Measurements from ENCODE around the gene ENTREP1.

Gene ENTREP1

DNA sequence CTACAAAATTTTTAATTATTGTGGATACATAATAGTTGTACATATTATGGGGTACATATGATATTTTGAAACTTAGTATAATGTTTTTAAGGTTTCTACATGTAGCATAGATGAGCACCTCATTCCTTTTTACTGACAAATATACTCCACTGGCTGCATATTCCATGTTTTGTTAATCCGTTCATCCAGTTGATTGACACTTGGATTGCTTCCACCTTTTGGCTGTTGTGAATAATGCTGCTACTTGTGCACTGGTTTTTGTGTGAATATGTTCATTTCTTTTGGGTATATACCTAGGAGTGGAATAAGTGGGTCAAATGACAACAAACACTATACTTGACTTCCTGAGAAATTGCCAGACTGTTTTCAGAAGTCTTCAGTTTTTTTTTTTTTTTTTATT lies 2.8 kb upstream of the ENTREP1 start:
- 88% methylated on average over 1 of the region's 1 CpG for WGBS
- no peak overlapping the region for H2BK120ac ChIP-seq (ENCODE audit: low read depth, low read length)
- H2BK15ac ChIP-seq (ENCODE audit: low read depth, poor library complexity, severe bottlenecking) = no peak overlapping the region
- no peak overlapping the region for H3K27ac ChIP-seq (ENCODE audit: low read length, poor library complexity, severe bottlenecking)
- H3K18ac ChIP-seq (ENCODE audit: low read depth in 1 of 2, low read length in 2 of 2) = no peak overlapping the region
- no peak overlapping the region for H3K4me3 ChIP-seq (ENCODE audit: insufficient read depth in 1 of 2, low read depth in 1 of 2, low read length in 2 of 2)
- H4K8ac ChIP-seq (ENCODE audit: low read length) = no peak overlapping the region
- H4K91ac ChIP-seq (ENCODE audit: low read length) = no peak overlapping the region
- no peak overlapping the region for H2AK5ac ChIP-seq (ENCODE audit: low read length, severe bottlenecking)
- peaks cover 45 to 77% of the 10 kb centered on the region in 2 experiments for H3K27me3 ChIP-seq (ENCODE audit: control insufficient read depth in 1 of 2, insufficient read depth in 1 of 2, low read length in 2 of 2)
- DNase-seq = no peak
- H3K9me3 ChIP-seq (ENCODE audit: control insufficient read depth, low read length) = no peaks in the 10 kb centered on the region
- H3K9ac ChIP-seq (ENCODE audit: low read length) = no peak overlapping the region
- H3K4ac ChIP-seq (ENCODE audit: low read depth in 1 of 2, low read length in 2 of 2) = no peak overlapping the region
- H3K4me1 ChIP-seq (ENCODE audit: control insufficient read depth, insufficient read depth, low read depth, low read length) = peaks cover 12% of the 10 kb centered on the region
- H3K23ac ChIP-seq (ENCODE audit: low read length in 2 of 2) = no peak overlapping the region
- no peaks in the 10 kb centered on the region for H3K79me1 ChIP-seq (replicated peaks; ENCODE audit: low read length, poor library complexity, severe bottlenecking)
- H3K14ac ChIP-seq (ENCODE audit: low read length in 2 of 2) = no peak overlapping the region
- H2AFZ ChIP-seq (ENCODE audit: low read depth, low read length) = no peak overlapping the region
- H2BK12ac ChIP-seq (ENCODE audit: low read length in 2 of 2) = no peak overlapping the region
- H2BK5ac ChIP-seq (ENCODE audit: low read depth, low read length, poor library complexity, severe bottlenecking) = no peak overlapping the region
- no peak overlapping the region for H3K4me2 ChIP-seq (ENCODE audit: low read length, poor library complexity, severe bottlenecking)
- H3K36me3 ChIP-seq (ENCODE audit: control insufficient read depth in 1 of 2, insufficient read depth in 2 of 2, low read depth in 1 of 2, low read length in 2 of 2) = no peaks in the 10 kb centered on the region

DNA sequence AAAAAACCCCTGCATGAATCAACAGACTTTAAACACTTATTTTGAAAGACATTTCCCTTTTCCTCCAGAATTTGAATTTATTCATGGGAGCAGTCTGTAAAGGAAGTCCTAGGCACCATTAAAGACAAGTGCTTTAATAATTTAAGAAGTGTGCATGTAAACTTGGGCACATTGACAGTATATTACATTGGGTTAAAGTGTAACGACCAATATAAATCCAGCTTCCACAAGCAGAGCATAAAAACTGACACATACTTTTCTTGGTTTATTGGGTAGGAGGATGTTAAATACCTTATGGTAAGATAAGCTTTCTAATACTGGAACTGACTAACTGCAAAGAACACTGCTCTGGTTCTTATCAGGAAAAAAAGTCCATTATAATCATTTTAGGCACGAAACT lies 1.2 kb upstream of the ENTREP1 start:
- Histone ChIP-seq H3K4ac (ENCODE audit: low read depth in 1 of 2, low read length in 2 of 2) (no peak overlapping the region), H3K36me3 (ENCODE audit: control insufficient read depth in 1 of 2, insufficient read depth in 2 of 2, low read depth in 1 of 2, low read length in 2 of 2) (no peaks in the 10 kb centered on the region), H3K14ac (ENCODE audit: low read length in 2 of 2) (no peak overlapping the region), H4K91ac (ENCODE audit: low read length) (no peak overlapping the region), H3K9me3 (ENCODE audit: control insufficient read depth, low read length) (no peaks in the 10 kb centered on the region), H3K4me2 (ENCODE audit: low read length, poor library complexity, severe bottlenecking) (no peak overlapping the region), H3K4me1 (ENCODE audit: control insufficient read depth, insufficient read depth, low read depth, low read length) (peaks cover 12% of the 10 kb centered on the region), H3K9ac (ENCODE audit: low read length) (no peak overlapping the region), H2AK5ac (ENCODE audit: low read length, severe bottlenecking) (no peak overlapping the region), H2AFZ (ENCODE audit: low read depth, low read length) (no peak overlapping the region), H3K18ac (ENCODE audit: low read depth in 1 of 2, low read length in 2 of 2) (no peak overlapping the region), H4K8ac (ENCODE audit: low read length) (no peak overlapping the region), H2BK5ac (ENCODE audit: low read depth, low read length, poor library complexity, severe bottlenecking) (no peak overlapping the region), H3K79me1 (replicated peaks; ENCODE audit: low read length, poor library complexity, severe bottlenecking) (no peaks in the 10 kb centered on the region), H2BK12ac (ENCODE audit: low read length in 2 of 2) (no peak overlapping the region), H3K4me3 (ENCODE audit: insufficient read depth in 1 of 2, low read depth in 1 of 2, low read length in 2 of 2) (no peak overlapping the region), H2BK15ac (ENCODE audit: low read depth, poor library complexity, severe bottlenecking) (no peak overlapping the region), H2BK120ac (ENCODE audit: low read depth, low read length) (no peak overlapping the region), H3K23ac (ENCODE audit: low read length in 2 of 2) (no peak overlapping the region), H3K27ac (ENCODE audit: low read length, poor library complexity, severe bottlenecking) (no peak overlapping the region), H3K27me3 (ENCODE audit: control insufficient read depth in 1 of 2, insufficient read depth in 1 of 2, low read length in 2 of 2) (peaks cover 47 to 87% of the 10 kb centered on the region in 2 experiments)
- DNase-seq = no peak
- WGBS = no CpG with 5 or more reads among the region's 2 CpGs

GRCh38 chr9:69325409-69326212 lies 596 bp downstream of the ENTREP1 start:
- Histone ChIP-seq H3K36me3 (ENCODE audit: control insufficient read depth in 1 of 2, insufficient read depth in 2 of 2, low read depth in 1 of 2, low read length in 2 of 2) (no peaks in the 10 kb centered on the region), H3K4me2 (ENCODE audit: low read length, poor library complexity, severe bottlenecking) (peak overlapping the region; percentile 98), H3K23ac (ENCODE audit: low read length in 2 of 2) (peak overlapping the region in 1 of 2 experiments; percentile 35), H3K18ac (ENCODE audit: low read depth in 1 of 2, low read length in 2 of 2) (no peak overlapping the region), H4K91ac (ENCODE audit: low read length) (no peak overlapping the region), H3K9me3 (ENCODE audit: control insufficient read depth, low read length) (no peaks in the 10 kb centered on the region), H3K14ac (ENCODE audit: low read length in 2 of 2) (no peak overlapping the region), H3K4me3 (ENCODE audit: insufficient read depth in 1 of 2, low read depth in 1 of 2, low read length in 2 of 2) (peak overlapping the region in 1 of 2 experiments; percentile 60), H2BK15ac (ENCODE audit: low read depth, poor library complexity, severe bottlenecking) (no peak overlapping the region), H3K4me1 (ENCODE audit: control insufficient read depth, insufficient read depth, low read depth, low read length) (peaks cover 12% of the 10 kb centered on the region), H2BK12ac (ENCODE audit: low read length in 2 of 2) (no peak overlapping the region), H3K4ac (ENCODE audit: low read depth in 1 of 2, low read length in 2 of 2) (no peak overlapping the region), H2AFZ (ENCODE audit: low read depth, low read length) (peak overlapping the region; percentile 27), H3K79me1 (replicated peaks; ENCODE audit: low read length, poor library complexity, severe bottlenecking) (no peaks in the 10 kb centered on the region), H2BK120ac (ENCODE audit: low read depth, low read length) (no peak overlapping the region), H2AK5ac (ENCODE audit: low read length, severe bottlenecking) (no peak overlapping the region), H4K8ac (ENCODE audit: low read length) (no peak overlapping the region), H3K27me3 (ENCODE audit: control insufficient read depth in 1 of 2, insufficient read depth in 1 of 2, low read length in 2 of 2) (peaks cover 39 to 83% of the 10 kb centered on the region in 2 experiments), H2BK5ac (ENCODE audit: low read depth, low read length, poor library complexity, severe bottlenecking) (no peak overlapping the region), H3K27ac (ENCODE audit: low read length, poor library complexity, severe bottlenecking) (no peak overlapping the region), H3K9ac (ENCODE audit: low read length) (no peak overlapping the region)
- DNase-seq = no peak
- WGBS = 4% methylated on average over 52 of the region's 64 CpGs

- no peak overlapping the region for H3K4me3 ChIP-seq (ENCODE audit: insufficient read depth in 1 of 2, low read depth in 1 of 2, low read length in 2 of 2)
- no peak overlapping the region for H3K4me2 ChIP-seq (ENCODE audit: low read length, poor library complexity, severe bottlenecking)
- peak overlapping the region in 1 of 2 experiments; percentile 31 for H3K23ac ChIP-seq (ENCODE audit: low read length in 2 of 2)
- H2BK12ac ChIP-seq (ENCODE audit: low read length in 2 of 2) = no peak overlapping the region
- peaks cover 12% of the 10 kb centered on the region for H3K4me1 ChIP-seq (ENCODE audit: control insufficient read depth, insufficient read depth, low read depth, low read length)
- no peak overlapping the region for H4K91ac ChIP-seq (ENCODE audit: low read length)
- H2AFZ ChIP-seq (ENCODE audit: low read depth, low read length) = no peak overlapping the region
- no peak overlapping the region for H3K18ac ChIP-seq (ENCODE audit: low read depth in 1 of 2, low read length in 2 of 2)
- H2BK15ac ChIP-seq (ENCODE audit: low read depth, poor library complexity, severe bottlenecking) = no peak overlapping the region
- 53% methylated on average over 5 of the region's 7 CpGs for WGBS
- no peaks in the 10 kb centered on the region for H3K36me3 ChIP-seq (ENCODE audit: control insufficient read depth in 1 of 2, insufficient read depth in 2 of 2, low read depth in 1 of 2, low read length in 2 of 2)
- no peak overlapping the region for H3K27ac ChIP-seq (ENCODE audit: low read length, poor library complexity, severe bottlenecking)
- no peak for DNase-seq
- peaks cover 38 to 78% of the 10 kb centered on the region in 2 experiments for H3K27me3 ChIP-seq (ENCODE audit: control insufficient read depth in 1 of 2, insufficient read depth in 1 of 2, low read length in 2 of 2)
- no peak overlapping the region for H3K14ac ChIP-seq (ENCODE audit: low read length in 2 of 2)
- no peaks in the 10 kb centered on the region for H3K79me1 ChIP-seq (replicated peaks; ENCODE audit: low read length, poor library complexity, severe bottlenecking)
- no peak overlapping the region for H3K9ac ChIP-seq (ENCODE audit: low read length)
- no peaks in the 10 kb centered on the region for H3K9me3 ChIP-seq (ENCODE audit: control insufficient read depth, low read length)
- no peak overlapping the region for H2BK5ac ChIP-seq (ENCODE audit: low read depth, low read length, poor library complexity, severe bottlenecking)
- H2AK5ac ChIP-seq (ENCODE audit: low read length, severe bottlenecking) = no peak overlapping the region
- no peak overlapping the region for H3K4ac ChIP-seq (ENCODE audit: low read depth in 1 of 2, low read length in 2 of 2)
- no peak overlapping the region for H4K8ac ChIP-seq (ENCODE audit: low read length)
- H2BK120ac ChIP-seq (ENCODE audit: low read depth, low read length) = no peak overlapping the region
Measured at GRCh38 chr9:69326261-69326660, 1.2 kb downstream of the ENTREP1 start.

All from mesenchymal stem cell (in vitro differentiated cells and primary cell).